Skeletal muscle cell (primary cell): ENCODE data around the gene GIPC1.
"Not testable (repeated sequence)": the region's sequence is repeated elsewhere in the genome, so short reads cannot be mapped to it uniquely, and the experiment has no call there.

Experiments
- DNase-seq: peaks from one replicate; pipeline ENCODE4 v3.0.0-alpha.2; 2010; ENCODE audit warnings: low read depth
- H3K4me3 ChIP-seq: 2 replicates; pipeline ENCODE4 v1.5.1; 2011; ENCODE audit warnings: low read depth, mild to moderate bottlenecking, control low read depth, low read length, moderate library complexity

The GIPC1 gene, protein sequence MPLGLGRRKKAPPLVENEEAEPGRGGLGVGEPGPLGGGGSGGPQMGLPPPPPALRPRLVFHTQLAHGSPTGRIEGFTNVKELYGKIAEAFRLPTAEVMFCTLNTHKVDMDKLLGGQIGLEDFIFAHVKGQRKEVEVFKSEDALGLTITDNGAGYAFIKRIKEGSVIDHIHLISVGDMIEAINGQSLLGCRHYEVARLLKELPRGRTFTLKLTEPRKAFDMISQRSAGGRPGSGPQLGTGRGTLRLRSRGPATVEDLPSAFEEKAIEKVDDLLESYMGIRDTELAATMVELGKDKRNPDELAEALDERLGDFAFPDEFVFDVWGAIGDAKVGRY

DNA sequence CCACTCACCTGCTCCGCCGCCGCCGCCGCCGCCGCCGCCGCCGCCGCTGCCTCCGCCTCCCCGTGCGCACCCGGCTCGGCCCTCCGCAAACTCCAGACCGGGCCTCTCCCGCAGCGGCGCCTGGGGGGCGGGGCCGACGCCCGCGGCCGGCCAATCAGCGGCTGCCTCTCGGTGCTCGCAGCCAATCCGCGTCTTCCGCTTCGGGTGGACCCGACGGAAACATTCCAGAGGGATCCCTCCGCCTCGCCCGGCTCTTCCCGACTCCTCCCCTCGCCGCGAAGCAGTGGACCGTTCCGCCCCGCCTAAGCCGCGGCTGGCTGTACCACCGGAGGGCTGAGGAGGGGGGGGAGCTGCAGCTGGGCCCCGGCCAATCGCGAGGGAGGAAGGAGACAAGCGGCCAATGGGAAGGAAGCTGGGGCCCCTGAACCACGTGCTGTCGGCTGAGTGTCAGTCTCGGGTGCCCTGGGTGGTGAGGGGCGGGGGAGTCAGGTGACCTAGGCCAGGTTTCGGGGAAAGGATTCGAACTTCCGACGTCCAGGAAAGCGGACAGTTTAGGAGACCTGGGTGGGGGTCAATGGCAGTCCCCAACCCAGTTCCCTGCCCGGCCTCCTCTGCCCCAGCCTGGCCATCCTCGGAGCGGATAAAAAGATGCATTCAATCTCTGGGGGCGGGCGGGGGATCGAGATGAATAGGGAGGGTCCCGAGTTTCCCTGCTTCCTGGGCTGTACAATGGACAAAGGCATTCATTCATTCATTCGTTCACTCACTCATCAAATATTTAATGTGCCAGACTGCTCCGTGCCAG lies at the start of gene GIPC1:
Gene GIPC1, minus strand, starts transcription at position 99 of the 805 bp plus-strand sequence. CDS start 13,151 bp downstream, outside the sequence.
- DNase-seq: peak; percentile 98
- peak within 1 kb of the TSS; percentile 80 for H3K4me3 ChIP-seq

DNA sequence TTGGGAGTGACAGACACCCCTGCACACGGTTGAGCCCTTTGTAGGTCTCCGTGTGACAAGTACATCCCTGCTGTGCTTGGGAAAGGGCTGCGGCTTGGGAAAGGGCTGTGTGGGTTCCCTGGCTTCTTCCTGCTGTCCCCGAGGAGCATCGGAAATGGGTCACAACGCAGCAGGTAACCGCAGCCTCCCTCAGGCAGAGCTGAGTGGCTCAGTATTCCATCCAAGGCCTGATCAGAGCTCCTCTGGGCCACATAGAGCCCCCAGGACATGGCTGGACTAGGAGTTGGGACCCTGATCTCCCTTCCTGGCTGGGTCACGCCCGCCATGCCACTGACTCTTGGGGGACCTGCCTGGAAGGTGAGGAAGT lies 49.8 kb upstream of the GIPC1 start:
- no peak overlapping the region for H3K4me3 ChIP-seq
- DNase-seq: no peak

DNA sequence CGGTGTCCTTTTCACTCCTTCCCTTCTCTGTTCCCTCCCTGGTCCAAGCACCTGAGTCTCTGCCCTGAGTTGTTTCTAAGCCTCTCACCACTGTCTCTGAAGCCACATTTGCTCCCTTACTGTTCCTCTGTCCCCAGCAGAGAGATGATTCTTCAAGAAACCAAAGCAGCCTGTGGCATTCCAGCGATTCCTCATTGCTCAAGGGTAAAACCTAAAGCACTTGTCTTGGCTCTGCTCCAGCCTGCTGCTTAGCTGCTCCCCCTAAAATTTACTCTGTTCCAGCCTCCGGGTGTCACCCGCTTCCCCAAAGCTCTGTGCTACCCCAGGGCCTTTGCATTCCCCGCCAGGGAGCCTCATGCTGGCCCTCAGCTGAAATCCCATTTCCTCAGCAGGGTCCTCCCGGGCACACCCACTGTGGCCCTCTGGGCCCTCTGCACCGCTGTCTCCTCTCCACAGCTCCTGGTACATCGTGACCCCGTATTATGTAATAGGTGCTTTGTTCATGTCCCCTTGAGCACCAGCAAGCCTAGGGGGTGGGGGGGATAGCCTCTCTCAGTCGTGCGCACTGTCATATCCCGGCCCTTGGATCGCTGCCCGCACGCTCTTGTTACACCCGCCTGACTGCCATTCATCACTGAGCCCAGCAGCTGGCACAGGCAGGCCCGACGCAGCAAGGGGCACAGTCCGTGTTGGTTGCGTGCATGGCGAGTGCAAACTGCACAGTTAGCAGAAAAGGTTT lies 49.2 kb upstream of the GIPC1 start:
- no peak for DNase-seq
- no peak overlapping the region for H3K4me3 ChIP-seq

DNA sequence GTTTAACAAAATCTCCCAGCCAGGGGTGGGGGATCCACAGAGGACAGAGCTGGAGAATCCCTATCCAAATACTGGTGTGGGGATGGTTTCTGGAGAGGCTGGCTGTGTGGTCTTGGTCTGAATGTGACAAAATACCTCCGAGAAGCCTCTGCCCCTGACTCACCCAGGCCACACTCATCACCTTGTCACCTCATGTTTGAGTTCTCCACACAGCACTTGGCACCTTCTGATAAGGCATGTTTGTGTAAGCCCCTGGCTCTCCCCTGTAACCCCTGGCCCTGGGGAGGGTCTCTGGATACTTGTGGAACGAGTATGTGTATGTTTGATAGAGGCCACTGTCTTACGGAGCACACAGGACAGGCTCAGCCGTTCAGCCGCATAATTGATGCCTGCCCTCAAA lies 48.1 kb upstream of the GIPC1 start:
- H3K4me3 ChIP-seq: no peak overlapping the region
- no peak for DNase-seq

DNA sequence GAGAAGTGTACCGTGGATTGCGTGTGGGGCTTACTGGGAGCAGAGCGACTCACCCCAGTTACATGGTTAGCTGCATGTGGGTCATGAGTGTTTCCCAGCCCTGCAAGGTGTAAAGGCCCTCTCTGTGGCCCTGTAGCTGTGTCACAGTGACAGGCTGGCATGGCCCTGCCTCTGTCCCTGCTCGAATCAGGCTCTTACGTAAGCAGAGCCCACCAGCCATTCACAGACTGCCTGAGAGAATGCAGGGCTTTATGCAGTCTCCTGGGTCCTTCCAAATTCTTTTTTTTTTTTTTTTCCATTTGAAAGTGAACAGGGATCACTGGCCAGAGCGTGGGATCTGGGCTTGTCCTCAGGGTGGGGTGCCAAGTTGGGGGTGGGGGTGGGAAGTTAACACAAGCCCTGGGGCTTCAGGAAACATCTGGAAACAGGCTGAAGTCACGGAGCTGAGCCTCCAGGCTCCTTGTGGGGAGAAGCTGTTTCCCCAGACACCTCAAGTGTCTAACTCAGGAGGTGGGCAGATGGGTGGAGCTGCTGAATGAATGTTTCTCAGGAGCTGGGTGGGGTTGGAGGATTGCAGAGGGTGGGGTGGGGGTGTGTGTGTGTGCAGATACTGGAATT lies 46.9 kb upstream of the GIPC1 start:
- H3K4me3 ChIP-seq: no peak overlapping the region
- DNase-seq: no peak

DNA sequence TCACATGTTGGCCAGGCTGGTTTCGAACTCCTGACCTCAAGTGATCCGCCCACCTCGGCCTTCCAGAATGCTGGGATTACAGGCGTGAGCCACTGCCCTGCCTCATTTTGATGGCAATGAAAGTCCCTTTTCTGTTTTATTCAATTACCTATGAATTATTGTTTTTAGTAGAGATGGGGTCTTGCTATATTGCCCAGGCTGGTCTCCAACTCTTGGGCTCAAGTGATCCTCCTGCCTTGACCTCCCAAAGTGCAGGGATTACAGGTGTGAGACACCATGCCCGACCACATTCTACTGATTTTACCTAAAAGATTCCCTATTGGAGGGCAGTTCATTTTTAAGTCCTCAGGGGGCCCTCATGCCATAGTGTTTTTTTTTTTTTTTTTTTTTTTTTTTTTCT lies 46.1 kb upstream of the GIPC1 start:
- not testable (repeated sequence) for H3K4me3 ChIP-seq, DNase-seq

DNA sequence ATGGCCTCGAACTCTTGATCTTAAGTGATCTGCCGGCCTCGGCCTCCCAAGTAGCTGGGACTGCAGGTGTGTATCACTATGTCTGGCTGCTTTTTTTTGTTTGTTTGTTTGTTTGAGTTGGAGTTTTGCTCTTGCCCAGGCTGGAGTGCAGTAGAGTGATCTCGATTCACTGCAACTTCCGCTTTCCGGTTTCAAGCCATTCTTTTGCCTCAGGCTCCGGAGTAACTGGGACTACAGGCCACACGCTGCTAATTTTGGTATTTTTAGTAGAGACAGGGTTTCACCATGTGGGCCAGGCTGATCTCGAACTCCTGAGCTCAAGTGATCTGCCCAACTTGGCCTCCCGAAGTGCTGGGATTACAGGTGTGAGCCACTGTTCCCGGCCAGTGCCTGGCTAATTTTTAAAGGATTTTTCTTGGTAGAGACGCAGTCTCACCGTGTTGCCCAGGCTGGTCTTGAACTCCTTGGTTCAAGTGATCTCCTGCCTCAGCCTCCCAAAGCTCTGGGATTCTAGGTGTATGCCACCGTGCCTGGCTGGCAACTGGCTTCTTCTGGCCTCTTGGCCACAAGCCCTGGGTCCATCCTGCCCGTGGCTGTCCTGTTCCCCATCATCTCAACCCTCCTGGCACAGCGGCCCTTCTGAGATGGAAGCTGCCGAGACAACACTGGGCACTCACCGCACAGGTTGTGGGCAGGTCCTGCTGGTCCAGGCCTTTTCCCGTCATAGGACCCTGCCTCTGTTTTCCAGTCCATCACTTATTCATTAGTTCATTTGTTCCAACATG lies 45.0 kb upstream of the GIPC1 start:
- DNase-seq: no peak
- H3K4me3 ChIP-seq: no peak overlapping the region

DNA sequence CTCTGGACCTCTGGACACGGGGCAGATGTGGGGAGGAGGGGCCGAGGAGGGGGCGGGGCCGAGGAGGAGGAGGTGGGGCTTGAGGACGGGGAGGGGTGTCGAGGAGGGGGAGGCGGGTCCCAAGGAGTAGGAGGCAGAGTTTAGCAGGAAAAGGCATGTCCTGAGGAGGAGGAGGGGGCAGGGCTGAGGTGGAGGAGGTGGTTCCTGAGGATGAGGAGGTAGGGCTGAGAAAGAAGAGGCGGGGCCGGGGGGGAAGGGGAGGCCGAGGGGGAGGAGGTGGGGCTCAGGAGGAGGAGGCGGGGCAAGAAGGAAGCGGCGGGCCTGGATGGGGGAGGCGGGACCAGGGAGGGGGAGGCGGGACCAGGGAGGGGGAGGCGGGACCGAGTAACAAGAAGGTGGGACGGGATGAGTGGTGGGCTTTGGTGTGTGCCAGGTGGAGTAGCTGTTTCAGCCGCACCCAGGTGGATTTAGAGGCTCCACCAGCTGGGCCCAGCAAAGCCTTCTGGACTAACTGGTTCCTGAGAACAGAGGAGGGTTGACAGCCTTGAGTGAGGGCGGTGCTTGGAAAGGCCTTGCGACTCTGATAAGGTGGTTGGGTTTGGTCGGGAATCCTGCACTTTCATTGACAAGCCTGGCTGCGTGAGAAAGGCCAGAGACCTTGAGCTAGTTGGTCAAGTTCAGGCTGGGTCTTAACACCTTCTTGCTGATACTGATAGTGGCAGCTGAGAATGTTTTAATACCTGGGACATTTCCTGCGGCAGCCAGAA lies 41.2 kb upstream of the GIPC1 start:
- no peak for DNase-seq
- H3K4me3 ChIP-seq: no peak overlapping the region

DNA sequence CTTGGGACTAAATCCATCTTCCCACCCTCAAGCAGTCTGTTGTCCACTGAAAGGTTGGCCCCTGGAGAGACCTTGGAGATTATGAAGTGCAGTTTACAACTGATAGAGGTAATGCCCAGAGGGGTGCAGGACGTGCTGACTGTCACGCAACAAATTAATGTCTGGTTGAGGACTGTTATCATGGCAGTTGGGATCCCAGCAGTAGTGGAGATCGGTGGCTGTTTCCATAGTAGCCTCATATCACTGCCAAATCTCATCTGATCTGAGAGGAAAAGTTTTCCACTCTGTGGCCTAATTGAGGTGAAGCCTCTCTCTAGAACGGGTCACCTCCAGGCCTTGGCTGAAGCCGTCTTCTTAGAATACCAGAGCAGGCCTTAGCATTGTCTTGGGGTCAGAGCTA lies 37.5 kb upstream of the GIPC1 start:
- no peak overlapping the region for H3K4me3 ChIP-seq
- DNase-seq: no peak

DNA sequence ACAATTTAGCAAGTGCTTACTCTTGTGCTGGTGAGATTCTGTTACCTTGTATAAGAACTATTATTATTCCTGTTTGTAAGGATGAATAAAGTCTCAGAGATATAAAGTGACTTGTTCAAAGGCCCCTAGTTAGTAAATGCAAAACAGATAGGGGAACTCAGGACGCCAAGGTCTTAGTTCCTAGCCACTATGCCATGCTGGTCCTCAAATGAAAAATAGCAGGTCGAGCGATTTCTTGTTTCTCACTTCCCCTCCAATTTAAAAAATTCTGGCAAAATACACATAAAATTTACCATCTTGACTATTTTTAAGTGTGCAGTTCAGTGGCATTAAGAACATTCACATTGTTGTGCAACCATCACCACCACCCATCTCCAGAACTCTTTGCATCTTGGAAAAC lies 34.6 kb upstream of the GIPC1 start:
- peak overlapping the region; percentile 98 for H3K4me3 ChIP-seq
- no peak for DNase-seq

DNA sequence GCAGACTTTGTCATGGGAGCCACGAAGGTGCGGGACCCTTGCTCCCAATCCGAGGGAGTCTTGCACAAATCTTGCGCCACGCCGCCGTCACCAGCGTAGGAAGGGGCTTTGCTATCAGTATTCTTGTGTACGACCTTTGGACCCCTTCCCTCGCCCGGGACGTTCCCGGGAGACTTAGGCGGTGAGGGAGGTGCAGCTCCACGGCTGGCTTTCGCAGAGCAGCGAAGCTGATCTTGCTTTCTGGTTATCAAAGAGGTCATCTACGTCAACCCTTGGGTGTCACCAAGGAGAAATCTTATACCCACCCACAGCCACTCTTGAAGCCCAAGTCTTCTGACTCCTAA lies 34.0 kb upstream of the GIPC1 start:
- no peak for DNase-seq
- H3K4me3 ChIP-seq: peak overlapping the region; percentile 98

DNA sequence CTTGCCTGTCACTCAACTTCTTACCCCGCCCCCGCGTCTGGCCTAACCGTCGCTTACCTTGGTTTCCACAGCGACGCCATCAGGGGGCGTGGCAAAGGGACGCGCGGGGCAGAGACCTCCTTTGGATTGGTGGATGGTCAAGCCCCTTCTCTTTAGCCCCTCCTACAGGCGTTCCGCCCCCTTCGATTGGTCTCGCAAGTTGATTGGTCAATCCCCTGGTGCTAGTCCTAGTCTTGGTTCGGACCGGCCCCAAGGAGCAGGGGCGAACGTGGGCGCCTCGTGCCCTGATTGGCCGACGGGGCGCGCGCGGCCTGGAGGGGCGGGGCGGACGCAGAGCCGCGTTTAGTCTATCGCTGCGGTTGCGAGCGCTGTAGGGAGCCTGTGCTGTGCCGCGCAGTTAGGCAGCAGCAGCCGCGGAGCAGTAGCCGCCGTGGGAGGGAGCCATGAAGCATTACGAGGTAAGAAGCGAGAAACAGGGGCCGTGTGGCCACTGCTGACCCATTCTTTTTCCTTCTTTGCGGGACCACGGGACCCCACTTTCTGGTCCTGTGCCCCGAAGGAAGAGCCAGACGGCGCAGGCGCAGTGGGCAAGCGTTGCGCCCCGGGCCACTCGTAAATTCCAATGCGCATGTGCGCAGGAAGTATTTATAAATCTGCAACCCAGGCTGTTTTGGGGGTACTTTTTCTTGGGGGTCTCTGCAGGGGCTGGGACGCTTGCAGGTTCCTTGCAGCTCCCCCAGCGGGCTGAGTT lies 33.5 kb upstream of the GIPC1 start, which contains the start of gene TECR:
Gene TECR, plus strand, starts transcription at position 341 of the 751 bp plus-strand sequence. Its CDS starts 103 bp downstream, at position 444.
- peak within 1 kb of the TSS; percentile 98 for H3K4me3 ChIP-seq
- DNase-seq: peak; percentile 99

DNA sequence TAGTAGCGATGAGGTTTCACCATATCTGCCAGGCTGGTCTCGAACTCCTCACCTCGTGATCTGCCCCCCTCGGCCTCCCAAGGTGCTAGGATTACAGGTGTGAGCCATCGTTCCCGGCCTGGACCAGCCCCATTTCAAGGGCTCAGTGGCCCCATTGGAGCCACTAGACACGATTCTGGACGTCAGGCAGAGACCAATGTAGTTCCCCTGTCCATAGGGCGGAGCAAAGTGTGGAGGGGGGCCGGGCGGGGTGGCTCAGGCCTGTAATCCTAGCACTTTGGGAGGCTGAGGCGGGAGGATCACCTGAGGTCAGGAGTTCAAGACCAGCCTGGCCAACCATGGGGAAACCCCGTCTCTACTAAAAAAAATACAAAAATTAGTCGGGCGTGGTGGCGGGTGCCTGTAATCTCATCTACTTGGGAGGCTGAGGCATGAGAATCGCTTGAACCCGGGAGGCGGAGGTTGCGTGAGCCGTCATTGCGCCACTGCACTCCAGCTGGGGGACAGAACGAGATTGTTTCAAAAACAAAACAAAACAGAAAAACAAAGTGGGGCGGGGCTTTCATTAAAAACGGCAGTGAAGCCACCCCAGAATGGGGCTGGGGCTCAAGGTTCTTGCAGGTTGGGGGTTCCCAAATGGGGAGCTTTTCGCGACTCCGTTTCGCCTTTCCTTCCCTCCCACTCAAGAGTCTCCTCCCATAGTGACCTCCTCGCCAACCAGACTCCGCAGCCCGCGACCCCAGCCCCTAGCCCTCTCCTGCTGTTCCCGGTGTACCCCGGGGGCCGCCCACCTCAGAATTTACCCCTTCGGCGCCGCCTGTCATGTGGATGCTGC lies 32.7 kb upstream of the GIPC1 start:
- peak overlapping the region; percentile 98 for H3K4me3 ChIP-seq

DNA sequence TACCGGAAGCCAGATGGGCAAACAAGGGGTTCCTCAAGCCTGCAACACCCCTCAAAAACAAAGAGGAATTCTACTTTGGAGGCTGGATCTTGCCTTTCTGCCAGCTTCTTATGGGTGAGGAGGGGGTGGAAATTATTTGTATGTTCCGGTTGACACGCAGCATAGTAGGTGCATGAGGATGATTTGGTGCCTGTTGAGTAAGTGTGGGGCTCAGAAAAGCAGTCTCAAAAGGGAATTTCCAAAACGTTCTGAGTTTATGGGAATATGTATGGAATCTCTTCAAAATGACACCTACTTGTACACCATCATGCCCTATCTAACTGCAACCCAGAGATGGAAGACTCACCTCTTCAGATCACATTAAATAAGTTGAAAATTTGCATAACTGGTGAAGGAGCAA lies 30.5 kb upstream of the GIPC1 start:
- DNase-seq: no peak
- H3K4me3 ChIP-seq: no peak overlapping the region

More for the DNA sequence above, 32.7 kb upstream of the GIPC1 start:
- DNase-seq: no peak

DNA sequence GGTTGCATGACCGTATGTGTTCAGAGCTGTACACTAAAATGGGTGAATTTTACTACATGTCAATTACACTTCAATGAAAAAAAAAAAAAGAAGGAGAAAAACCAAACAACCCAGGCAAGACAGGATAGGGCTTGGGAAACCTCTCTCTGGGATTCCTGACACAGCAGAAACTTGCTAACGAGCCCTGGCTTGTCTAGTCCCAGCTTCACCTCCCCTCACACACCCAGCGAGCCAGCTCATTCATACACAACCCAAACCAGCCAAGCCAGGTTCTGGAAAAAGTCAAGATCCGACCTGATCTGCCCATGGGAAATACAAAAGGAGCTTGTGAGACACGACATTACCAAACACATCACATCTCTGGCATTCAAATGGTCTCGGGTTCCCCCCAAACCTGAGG lies 29.8 kb upstream of the GIPC1 start:
- H3K4me3 ChIP-seq: no peak overlapping the region

DNA sequence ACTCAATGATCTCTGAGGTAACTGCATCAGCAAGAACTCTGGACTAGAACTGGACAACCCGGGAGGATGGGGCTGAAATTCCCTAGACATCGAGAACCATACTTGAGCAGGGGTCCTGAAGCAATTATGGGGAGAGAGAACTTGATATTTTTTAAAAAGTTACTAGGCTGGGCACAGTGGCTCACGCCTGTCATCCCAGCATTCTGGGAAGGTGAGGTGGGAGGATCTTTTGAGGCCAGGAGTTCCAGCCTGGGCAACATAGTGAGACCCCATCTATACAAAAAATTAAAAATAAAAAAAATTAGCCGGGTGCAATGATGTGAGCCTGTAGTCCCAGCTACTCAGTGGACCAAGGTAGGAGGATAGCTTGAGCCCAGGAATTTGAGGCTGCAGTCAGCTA lies 24.6 kb upstream of the GIPC1 start:
- no peak overlapping the region for H3K4me3 ChIP-seq

More for the DNA sequence above, 29.8 kb upstream of the GIPC1 start:
- no peak for DNase-seq

More for the DNA sequence above, 24.6 kb upstream of the GIPC1 start:
- no peak for DNase-seq
